GM18520 (cell line): ENCODE data around the gene TEX13B.

Experiments
- ATAC-seq: cut with Tn5 transposase; IDR thresholded peaks from one replicate; pipeline ENCODE4 v1.9.1; 2021; ENCODE audit not compliant: unreplicated experiment

TEX13B gene

GRCh38 chrX:107940095-107940494, 42.1 kb downstream of the TEX13B start:
- ATAC-seq: no peak

- ATAC-seq: no peak
Observed at GRCh38 chrX:107936434-107936730, 45.8 kb downstream of the TEX13B start.

GRCh38 chrX:107935664-107936433, 46.3 kb downstream of the TEX13B start:
- no peak for ATAC-seq

- ATAC-seq: no peak
Observed at GRCh38 chrX:107935200-107935599, 47.0 kb downstream of the TEX13B start.

- no peak for ATAC-seq
Observed at GRCh38 chrX:107934262-107934661, 47.9 kb downstream of the TEX13B start.
